ENCODE data around the gene ASCC2. TPM values are rescaled to one million over a fixed set of nuclear protein-coding genes. Genes with fewer than 3 reads are reported as not detected.

Gene ASCC2
- total RNA-seq, 1 experiment from 2014 or later: 54.9 TPM

DNA sequence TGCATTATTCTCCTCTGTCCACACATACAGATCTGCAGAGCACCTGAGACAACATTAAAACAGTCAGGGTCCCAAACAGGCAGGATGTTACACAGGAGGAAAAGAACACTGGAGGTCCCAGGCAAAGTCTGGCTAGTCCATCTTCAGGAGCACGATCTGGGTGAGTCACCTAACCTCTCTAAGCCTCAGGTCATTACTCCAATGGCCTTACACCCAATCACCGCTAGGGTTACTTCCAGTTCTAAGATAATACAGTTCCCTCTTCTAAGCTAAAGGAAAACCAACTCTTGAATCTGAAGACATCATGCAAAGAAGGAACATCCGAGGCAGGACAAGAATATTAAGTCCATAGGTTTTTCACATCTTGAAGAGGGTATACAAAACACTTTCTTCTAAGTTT, 24.5 kb downstream of the ASCC2 start:
- CTCF ChIA-PET: no interaction called here

GRCh38 chr22:29813126-29813525, 24.9 kb downstream of the ASCC2 start:
- POLR2A ChIA-PET (ENCODE audit: low non-redundant PET): no interaction called here
- H3K4me3 ChIP-seq (ENCODE audit: low read depth, low read length, poor library complexity, severe bottlenecking): no peak overlapping the region
- H3K36me3 ChIP-seq (ENCODE audit: insufficient read depth, low read length, poor library complexity, severe bottlenecking): peaks cover 34% of the 10 kb centered on the region
- H3K4me1 ChIP-seq (ENCODE audit: insufficient read depth, low read length, poor library complexity, severe bottlenecking): no peaks in the 10 kb centered on the region
- intact Hi-C loops (cut with micrococcal nuclease; ENCODE audit: unreplicated experiment): no loop called here
- no TSS peak for BruUV-seq (replicated peaks)
- TF ChIP-seq, protein P1, sequence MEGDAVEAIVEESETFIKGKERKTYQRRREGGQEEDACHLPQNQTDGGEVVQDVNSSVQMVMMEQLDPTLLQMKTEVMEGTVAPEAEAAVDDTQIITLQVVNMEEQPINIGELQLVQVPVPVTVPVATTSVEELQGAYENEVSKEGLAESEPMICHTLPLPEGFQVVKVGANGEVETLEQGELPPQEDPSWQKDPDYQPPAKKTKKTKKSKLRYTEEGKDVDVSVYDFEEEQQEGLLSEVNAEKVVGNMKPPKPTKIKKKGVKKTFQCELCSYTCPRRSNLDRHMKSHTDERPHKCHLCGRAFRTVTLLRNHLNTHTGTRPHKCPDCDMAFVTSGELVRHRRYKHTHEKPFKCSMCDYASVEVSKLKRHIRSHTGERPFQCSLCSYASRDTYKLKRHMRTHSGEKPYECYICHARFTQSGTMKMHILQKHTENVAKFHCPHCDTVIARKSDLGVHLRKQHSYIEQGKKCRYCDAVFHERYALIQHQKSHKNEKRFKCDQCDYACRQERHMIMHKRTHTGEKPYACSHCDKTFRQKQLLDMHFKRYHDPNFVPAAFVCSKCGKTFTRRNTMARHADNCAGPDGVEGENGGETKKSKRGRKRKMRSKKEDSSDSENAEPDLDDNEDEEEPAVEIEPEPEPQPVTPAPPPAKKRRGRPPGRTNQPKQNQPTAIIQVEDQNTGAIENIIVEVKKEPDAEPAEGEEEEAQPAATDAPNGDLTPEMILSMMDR (conservative IDR thresholded peaks at IDR 0.05; ENCODE audit: low read depth, low read length): no peak
- TF ChIP-seq EZH2 (IDR thresholded peaks at IDR 0.05; ENCODE audit: borderline replicate concordance, low read depth, low read length, poor library complexity, severe bottlenecking): no peak
- H3K9me3 ChIP-seq (ENCODE audit: low read depth, low read length, poor library complexity, severe bottlenecking): no peaks in the 10 kb centered on the region
- H3K27ac ChIP-seq (ENCODE audit: low read depth, low read length, poor library complexity, severe bottlenecking): no peak overlapping the region
- CTCF ChIA-PET: no interaction called here
- DNase-seq (ENCODE audit: low spot score): no peak
- no peaks in the 10 kb centered on the region for H3K27me3 ChIP-seq (replicated peaks; ENCODE audit: insufficient read depth, low read depth, low read length, poor library complexity)

More for the DNA sequence above, 24.5 kb downstream of the ASCC2 start:
- intact Hi-C loops (cut with micrococcal nuclease; ENCODE audit: unreplicated experiment): no loop called here
- Histone ChIP-seq H3K27me3 (replicated peaks; ENCODE audit: insufficient read depth, low read depth, low read length, poor library complexity) (no peaks in the 10 kb centered on the region), H3K4me3 (ENCODE audit: low read depth, low read length, poor library complexity, severe bottlenecking) (no peak overlapping the region), H3K4me1 (ENCODE audit: insufficient read depth, low read length, poor library complexity, severe bottlenecking) (no peaks in the 10 kb centered on the region), H3K36me3 (ENCODE audit: insufficient read depth, low read length, poor library complexity, severe bottlenecking) (peaks cover 30% of the 10 kb centered on the region), H3K27ac (ENCODE audit: low read depth, low read length, poor library complexity, severe bottlenecking) (no peak overlapping the region), H3K9me3 (ENCODE audit: low read depth, low read length, poor library complexity, severe bottlenecking) (no peaks in the 10 kb centered on the region)
- POLR2A ChIA-PET (ENCODE audit: low non-redundant PET): no interaction called here
- BruUV-seq (replicated peaks): no TSS peak
- no peak for TF ChIP-seq EZH2 (IDR thresholded peaks at IDR 0.05; ENCODE audit: borderline replicate concordance, low read depth, low read length, poor library complexity, severe bottlenecking)
- TF ChIP-seq, protein P1 (conservative IDR thresholded peaks at IDR 0.05; ENCODE audit: low read depth, low read length): no peak
- no peak for DNase-seq (ENCODE audit: low spot score)

GRCh38 chr22:29811377-29811776, 26.7 kb downstream of the ASCC2 start:
- H3K27ac ChIP-seq (ENCODE audit: low read depth, low read length, poor library complexity, severe bottlenecking): no peak overlapping the region
- no peak overlapping the region for H3K4me3 ChIP-seq (ENCODE audit: low read depth, low read length, poor library complexity, severe bottlenecking)
- peaks cover 42% of the 10 kb centered on the region for H3K36me3 ChIP-seq (ENCODE audit: insufficient read depth, low read length, poor library complexity, severe bottlenecking)
- H3K4me1 ChIP-seq (ENCODE audit: insufficient read depth, low read length, poor library complexity, severe bottlenecking): no peaks in the 10 kb centered on the region
- TF ChIP-seq, protein P1 (conservative IDR thresholded peaks at IDR 0.05; ENCODE audit: low read depth, low read length): no peak
- TF ChIP-seq EZH2 (IDR thresholded peaks at IDR 0.05; ENCODE audit: borderline replicate concordance, low read depth, low read length, poor library complexity, severe bottlenecking): no peak
- no TSS peak for BruUV-seq (replicated peaks)
- intact Hi-C loops (cut with micrococcal nuclease; ENCODE audit: unreplicated experiment): no loop called here
- no peaks in the 10 kb centered on the region for H3K27me3 ChIP-seq (replicated peaks; ENCODE audit: insufficient read depth, low read depth, low read length, poor library complexity)
- no peak for DNase-seq (ENCODE audit: low spot score)
- POLR2A ChIA-PET (ENCODE audit: low non-redundant PET): no interaction called here
- CTCF ChIA-PET: no interaction called here
- no peaks in the 10 kb centered on the region for H3K9me3 ChIP-seq (ENCODE audit: low read depth, low read length, poor library complexity, severe bottlenecking)
